Stimulated activated CD4-positive, alpha-beta T cell treated with anti-CD3 and anti-CD28 coated beads, Interleukin-15, amount 100 ng/mL, for 48 hours (primary cell): ENCODE measurements around the gene ST6GAL1.

Experiments used
- DNase-seq, 2 donors: peaks; one replicate each; pipeline ENCODE4 v3.0.0-alpha.2; 2020; ENCODE audit warnings: low read depth in 2 of 2

The ST6GAL1 gene

GRCh38 chr3:187077537-187077936 is 147.2 kb downstream of the ST6GAL1 start:
- DNase-seq: no peak

GRCh38 chr3:187079090-187080022 is 149.0 kb downstream of the ST6GAL1 start:
- no peak for DNase-seq

- DNase-seq: no peak
These were observed 150.6 kb downstream of the ST6GAL1 start for GRCh38 chr3:187080799-187081450.

GRCh38 chr3:187082758-187083375 is 152.5 kb downstream of the ST6GAL1 start:
- no peak for DNase-seq

- no peak for DNase-seq
These were observed 153.8 kb downstream of the ST6GAL1 start for GRCh38 chr3:187084126-187084525.

- DNase-seq: no peak
These were observed 154.3 kb downstream of the ST6GAL1 start for GRCh38 chr3:187084580-187084979.

GRCh38 chr3:187085021-187085666 is 154.8 kb downstream of the ST6GAL1 start:
- no peak for DNase-seq

GRCh38 chr3:187085933-187086332 is 155.6 kb downstream of the ST6GAL1 start:
- DNase-seq: no peak

- DNase-seq: no peak
These were observed 156.5 kb downstream of the ST6GAL1 start for GRCh38 chr3:187086831-187087230.

GRCh38 chr3:187088701-187089100 is 158.4 kb downstream of the ST6GAL1 start:
- no peak for DNase-seq

- no peak for DNase-seq
These were observed 163.0 kb downstream of the ST6GAL1 start for GRCh38 chr3:187093320-187093719.

GRCh38 chr3:187098923-187099512 is 168.7 kb downstream of the ST6GAL1 start:
- DNase-seq: no peak

- DNase-seq: peak in 1 of 2 donors; percentile 22
These were observed 171.1 kb downstream of the ST6GAL1 start for GRCh38 chr3:187101184-187102072.

- DNase-seq: no peak
These were observed 171.8 kb downstream of the ST6GAL1 start for GRCh38 chr3:187102073-187102634.

- DNase-seq: no peak
These were observed 172.9 kb downstream of the ST6GAL1 start for GRCh38 chr3:187103251-187103650.

GRCh38 chr3:187104342-187104741 is 174.0 kb downstream of the ST6GAL1 start:
- DNase-seq: no peak

- no peak for DNase-seq
These were observed 174.6 kb downstream of the ST6GAL1 start for GRCh38 chr3:187104933-187105332.

- DNase-seq: no peak
These were observed 175.4 kb downstream of the ST6GAL1 start for GRCh38 chr3:187105700-187106099.

- DNase-seq: no peak
These were observed 177.7 kb downstream of the ST6GAL1 start for GRCh38 chr3:187107989-187108388.

- DNase-seq: no peak
These were observed 179.8 kb downstream of the ST6GAL1 start for GRCh38 chr3:187110156-187110555.
